CD4-positive, alpha-beta T cell treated with Interleukin-6 for 4 hours (primary cell): ENCODE data around the gene SYNJ2.

Experiments
- DNase-seq: peaks from one replicate; pipeline ENCODE4 v3.0.0-alpha.2; 2020; ENCODE audit warnings: mixed read lengths

The SYNJ2 gene

DNA sequence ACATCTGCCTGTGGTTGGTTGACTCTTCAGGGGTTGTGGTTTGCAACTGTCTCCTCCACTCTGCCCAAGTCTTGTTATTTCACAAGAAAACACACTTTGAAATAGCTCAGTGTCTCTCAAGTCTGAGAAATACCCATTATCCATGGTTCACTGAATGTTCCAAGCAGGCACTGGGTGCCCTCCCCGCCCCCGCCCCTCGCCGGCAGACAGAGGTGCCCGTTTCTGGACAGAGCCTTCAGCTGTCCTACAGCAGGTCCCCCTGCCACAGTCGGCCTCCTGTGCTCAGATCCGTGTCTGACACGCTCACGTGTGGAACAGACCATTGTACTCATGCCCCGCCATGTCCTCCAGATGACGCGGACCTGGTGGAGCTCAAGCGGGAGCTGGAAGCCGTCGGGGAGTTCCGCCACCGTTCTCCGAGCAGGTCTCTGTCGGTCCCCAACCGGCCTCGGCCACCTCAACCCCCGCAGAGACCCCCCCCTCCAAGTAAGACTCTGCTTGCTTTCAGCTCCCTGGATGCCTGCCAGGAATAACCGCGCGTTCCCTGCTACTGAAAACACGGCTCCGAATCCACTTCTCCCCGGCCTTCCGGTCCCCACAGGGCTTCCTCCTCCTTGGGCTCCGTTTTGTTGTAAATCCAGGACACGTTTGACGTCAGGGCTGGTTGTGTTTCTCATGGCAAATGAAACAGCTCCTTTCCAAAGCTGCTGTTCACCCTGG is 105.0 kb downstream of the SYNJ2 start:
- DNase-seq: no peak

DNA sequence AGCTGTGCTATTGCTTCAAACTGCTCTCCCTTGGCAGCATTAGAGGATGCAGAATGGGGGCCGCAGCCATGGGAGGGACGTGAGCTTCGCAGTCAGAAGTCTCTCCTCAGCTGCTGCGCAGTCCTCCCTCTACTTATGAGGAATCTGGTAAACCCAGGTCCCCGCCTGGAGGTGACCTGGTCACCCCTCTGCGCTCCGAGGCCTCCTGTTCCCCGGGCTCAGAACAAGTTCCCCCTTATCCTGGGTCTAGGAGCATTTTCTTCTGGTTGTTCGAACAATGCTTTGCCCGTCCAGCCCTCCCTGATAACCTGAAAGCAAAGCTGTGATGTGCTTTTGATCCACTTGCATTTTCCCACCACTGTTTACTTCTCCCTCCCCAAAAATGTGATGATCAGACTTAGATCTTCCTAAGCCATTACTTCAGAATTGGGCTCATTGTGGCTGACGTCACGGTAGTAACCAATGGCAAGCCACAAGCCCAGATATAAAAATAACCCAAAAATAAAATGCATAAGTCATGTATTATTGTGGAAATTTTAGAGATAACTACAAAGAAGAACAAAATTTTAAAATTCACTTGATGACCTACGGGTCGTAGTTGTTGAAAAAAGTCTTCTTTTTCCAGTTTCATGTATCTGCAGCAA is 105.7 kb downstream of the SYNJ2 start:
- DNase-seq: no peak

DNA sequence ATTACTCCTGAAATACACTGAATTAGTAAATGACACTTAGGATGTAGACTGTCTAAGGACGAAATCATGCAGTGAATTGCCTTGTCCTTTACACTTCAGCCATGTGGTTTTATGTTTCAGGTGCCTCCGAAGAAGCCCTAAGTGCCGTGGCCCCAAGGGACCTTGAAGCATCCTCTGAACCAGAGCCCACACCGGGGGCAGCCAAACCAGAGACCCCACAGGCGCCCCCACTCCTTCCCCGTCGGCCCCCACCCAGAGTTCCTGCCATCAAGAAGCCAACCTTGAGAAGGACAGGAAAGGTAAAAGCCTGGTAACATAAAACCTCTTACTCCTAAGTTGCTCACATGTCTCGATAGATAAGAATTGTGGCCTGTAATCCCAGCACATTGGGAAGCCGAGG is 111.1 kb downstream of the SYNJ2 start:
- DNase-seq: no peak

DNA sequence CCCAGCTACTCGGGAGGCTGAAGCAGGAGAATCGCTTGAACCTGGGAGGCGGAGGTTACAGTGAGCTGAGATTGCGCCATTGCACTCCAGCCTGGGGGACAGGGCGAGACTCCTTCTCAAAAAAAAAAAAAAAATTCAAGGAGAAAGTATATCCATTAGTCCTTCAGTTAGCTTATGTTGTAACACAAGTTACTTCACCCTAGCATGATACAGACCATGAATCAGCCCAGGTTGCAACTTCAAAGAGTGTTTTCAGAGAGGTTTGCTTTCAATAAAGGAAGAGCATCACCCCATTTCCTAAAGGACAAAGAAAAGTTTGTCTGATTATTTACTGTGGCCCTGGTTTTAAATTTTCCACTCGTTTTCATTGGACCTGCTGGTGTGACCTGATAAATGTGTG is 113.4 kb downstream of the SYNJ2 start:
- no peak for DNase-seq

DNA sequence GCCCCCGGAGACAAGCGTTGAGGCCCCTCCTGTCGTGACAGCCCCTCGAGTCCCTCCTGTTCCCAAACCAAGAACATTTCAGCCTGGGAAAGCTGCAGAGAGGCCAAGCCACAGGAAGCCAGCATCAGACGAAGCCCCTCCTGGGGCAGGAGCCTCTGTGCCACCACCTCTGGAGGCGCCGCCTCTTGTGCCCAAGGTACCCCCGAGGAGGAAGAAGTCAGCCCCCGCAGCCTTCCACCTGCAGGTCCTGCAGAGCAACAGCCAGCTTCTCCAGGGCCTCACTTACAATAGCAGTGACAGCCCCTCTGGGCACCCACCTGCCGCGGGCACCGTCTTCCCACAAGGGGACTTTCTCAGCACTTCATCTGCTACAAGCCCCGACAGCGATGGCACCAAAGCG is 114.0 kb downstream of the SYNJ2 start:
- no peak for DNase-seq

DNA sequence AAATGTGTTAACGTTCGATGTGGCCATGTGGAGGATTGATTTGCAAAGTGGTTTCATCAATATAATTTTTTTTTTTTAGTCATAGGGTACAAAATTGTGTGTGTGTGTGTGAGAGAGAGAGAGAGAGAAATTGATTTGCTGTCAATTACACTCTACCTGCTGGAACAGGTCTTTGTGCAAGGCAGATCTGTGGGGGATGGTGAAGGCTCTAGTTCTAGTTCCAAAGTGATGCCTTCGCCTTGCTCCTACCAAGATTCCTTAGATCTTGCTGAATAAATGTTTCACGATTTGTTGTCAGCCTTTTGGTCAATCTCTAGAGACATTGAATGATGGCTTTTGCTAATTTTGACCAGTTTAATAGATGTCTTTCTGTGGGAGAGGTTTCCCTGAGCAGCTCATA is 121.6 kb downstream of the SYNJ2 start:
- DNase-seq: no peak

DNA sequence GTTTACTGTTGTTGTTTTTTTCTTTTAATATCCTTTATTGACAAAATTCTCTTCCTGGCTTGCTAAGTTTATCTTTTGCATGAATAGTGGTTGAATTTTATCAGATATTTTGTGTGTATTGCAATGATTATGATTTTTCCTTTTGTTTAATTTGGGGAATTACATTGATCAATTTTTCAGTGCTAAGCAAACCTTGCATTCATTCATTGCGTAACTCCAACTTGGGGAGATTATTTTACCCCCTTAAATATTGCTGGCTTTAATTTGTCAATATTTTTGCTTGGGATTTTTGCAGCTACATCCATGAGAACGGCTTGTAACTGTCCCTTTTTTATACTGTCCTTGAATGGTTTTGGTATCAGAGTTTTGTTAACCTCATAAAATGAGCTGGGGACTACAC is 123.0 kb downstream of the SYNJ2 start:
- DNase-seq: no peak

DNA sequence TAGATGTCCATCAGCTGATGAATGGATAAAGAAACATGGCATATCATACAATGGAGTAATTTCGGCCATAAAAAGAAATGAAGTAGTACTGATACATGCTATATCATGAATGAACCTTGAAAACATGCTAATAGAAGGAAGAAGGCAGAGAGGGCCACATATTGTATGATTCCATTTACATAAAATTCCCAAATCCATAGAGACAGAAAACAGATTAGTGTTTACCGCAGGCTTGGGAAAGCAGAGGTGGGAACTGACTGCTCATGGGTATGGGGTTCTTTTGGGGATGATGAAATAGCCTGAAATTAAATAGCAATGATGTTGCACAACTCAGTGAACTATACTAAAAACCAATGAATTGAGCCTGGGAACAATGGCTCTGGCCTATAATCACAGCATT is 128.1 kb downstream of the SYNJ2 start:
- DNase-seq: no peak

DNA sequence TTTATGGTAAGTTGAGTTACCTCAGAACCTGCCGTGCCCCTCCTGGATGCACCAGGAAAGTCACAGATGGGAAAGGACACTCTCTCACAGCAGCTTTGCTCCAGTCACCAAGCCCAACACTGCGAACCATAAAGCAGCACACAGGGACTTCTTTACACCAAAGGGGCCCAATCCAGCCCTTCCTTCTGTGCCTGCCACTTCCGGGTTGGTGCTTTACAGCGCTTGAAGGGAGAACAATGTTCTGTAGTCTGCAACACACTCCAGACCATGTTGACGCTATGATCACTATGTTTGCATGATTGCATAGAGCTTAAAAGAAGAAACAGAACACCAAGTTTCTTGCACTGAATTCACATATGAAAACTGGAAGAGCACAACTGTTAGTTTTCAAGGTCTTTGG is 129.3 kb downstream of the SYNJ2 start:
- DNase-seq: no peak

DNA sequence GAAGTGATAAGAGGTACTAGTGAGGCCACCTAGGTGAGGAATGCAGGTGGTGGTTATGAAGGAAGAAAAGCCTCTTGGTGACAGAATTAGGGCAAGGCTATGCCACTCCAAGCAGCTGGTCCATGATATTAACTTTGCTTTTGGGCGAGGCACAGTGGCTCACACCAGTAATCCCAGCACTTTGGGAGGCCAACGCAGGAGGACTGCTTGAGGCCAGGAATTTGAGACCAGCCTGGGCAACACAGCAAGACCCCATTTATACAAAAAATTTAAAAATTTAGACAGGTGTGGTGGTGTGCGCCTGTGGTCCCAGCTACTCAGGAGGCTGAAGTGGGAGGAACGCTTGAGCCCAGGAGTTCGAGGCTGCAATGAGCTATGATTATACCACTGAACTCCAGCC is 130.3 kb downstream of the SYNJ2 start:
- no peak for DNase-seq

DNA sequence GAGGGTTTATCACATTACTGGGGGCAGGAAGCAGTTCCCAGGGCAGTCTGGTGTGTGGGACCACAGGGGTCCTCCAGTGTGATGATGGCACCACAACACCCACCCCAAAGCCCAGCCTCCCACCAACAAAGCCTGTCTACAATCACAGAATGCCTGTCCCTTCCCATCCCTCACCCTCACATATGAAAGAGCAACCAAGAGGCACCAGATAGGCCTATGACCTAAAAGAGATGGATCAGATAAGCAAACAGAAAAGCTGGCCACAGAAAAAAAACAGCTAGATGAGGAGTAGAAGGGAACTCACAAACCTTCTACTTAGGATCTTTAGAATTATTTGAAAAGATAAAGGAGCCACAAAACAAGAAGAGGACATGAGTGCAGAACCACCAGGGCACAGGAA is 132.1 kb downstream of the SYNJ2 start:
- DNase-seq: no peak

DNA sequence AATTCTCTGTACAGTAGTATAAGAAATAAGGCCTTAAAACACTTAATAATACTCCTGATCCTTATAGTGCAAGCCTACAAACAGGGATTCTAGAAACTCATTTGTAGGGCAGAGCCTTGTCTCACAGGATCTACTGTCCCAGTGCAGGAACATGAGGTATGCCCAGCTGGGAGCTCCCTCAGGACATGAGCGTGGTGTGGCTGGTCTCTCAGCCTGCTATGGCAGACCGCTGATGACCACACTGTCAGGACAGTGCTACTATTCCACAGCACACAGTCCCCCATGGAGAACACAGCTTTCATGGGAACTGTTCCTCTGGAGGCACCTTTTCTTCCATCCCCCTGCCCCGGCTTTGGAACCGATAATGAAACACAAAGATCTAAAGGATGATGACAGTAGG is 133.4 kb downstream of the SYNJ2 start:
- DNase-seq: no peak

DNA sequence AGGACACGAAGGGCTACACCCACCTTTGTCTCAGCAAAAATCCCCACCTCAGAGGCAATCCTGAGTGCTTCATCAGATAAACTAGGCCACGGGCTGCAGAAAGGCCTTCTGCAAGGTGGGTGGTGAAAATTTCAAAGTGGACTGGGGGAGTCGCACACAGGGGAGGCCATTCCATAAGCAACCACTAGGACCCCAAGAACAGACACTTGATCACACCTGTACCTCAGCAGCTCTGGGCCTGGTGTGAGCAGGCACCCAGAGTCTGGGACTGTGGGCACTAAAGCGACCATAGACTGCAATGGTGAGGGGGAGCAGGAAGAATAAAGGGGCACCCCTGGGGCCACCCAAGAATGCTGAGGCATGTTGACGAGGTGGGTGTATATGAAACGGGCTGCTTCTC is 133.8 kb downstream of the SYNJ2 start:
- no peak for DNase-seq

DNA sequence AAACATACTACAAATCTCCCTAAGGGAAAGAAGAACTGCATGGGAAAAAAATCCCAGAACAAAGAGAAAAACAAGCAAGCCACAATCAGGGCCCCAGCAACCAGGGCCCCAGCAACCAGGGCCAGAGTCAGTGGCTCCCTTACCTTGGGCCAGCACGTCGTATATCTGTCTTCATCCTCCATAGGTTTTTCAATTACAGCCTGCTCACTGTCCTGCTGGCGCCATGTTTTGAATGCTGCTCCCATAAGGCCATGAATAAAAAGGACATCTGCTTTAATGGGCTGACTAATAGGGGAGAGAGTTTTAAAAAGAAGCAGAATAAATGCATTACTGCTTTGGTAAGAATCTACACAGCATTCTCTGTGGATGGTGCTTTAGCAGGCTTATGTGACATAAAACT is 137.2 kb downstream of the SYNJ2 start:
- no peak for DNase-seq

DNA sequence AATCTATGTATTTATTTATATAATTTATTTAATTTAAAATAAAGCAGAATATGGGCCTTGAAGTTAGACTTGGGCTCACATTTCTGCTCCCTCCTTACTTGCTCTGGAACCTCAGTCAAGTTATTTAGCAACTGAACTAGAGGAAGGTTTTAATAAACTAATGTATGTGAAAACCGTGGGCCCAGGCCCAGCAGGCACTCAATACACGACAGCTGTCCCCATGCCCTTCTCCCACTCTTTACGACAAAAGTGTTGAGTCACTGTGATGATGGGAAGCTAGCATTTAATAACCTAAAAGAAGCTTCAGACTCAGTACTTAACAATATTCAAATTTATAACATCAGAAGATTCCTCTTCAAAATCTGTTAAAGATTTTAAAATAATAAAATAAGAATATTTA is 139.7 kb downstream of the SYNJ2 start:
- no peak for DNase-seq

DNA sequence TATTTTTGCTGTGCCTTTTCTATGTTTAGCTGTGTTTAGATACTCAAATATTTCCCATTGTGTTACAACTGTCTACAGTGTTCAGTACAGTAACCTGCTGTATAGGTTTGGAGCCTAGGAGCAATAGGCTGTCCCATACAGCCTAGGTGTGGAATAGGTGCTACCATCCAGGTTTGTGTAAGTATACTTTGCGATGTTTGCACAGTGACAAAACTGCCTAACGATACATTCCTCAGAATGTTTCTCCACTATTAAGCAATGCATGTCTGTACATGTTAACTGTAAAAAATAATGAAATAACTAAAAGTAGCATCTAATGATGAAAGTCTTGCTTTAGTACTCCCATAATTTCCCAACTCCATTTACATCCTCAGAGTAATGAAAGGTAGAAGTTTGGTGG is 140.4 kb downstream of the SYNJ2 start:
- DNase-seq: no peak

DNA sequence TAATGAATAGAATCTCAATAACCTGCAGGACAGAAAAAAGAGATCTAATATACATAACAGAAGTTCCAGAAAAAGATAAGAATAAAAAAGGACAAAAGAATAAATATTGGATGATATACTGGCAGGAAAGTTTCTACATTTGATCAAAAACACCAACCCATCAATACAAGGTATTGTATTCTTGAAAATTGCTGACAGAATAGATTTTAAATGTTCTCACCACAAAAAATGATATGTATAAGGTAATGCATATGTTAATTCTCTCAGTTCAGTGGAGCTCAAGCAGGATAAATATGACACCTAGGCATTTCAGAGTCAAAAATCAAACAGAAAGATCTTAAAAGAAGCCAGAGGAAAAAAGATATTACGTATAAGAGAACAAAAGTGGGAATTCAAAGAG is 142.6 kb downstream of the SYNJ2 start:
- no peak for DNase-seq

DNA sequence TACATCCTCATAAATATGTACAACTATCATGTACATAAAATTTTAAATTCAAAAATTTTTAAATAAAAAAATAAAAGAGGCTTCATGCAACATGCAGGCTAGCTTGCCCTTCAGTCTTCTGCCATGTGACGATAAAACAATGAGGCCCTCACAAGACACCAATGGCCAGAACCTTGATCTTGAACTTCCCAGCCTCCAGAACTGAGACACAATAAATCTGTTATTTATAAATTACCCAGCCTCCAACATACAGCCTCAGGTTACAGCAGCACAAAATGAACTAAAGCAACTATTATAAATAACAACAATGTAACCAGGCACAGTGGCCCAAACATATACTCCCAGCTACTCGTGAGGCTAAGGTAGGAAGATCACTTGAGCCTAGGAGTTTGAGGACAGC is 143.6 kb downstream of the SYNJ2 start:
- DNase-seq: no peak

DNA sequence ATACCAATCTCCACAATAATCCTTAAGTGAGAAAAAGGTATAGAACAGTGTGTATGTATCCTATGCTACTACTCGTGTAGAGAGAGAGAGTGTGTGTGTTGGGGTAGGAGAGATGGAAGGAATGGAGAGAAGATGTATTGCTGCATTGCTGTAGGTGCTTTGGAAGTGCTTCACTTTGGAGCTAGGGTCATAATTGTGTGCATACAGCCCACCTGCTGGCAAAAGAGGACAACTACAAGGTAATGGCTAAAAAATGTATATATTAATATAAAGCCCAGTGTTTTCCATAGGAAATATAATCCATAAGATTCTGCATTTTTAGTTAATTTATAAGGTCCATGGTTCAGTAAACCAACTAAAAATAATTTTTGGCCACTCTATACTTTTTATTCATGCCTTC is 150.3 kb downstream of the SYNJ2 start:
- no peak for DNase-seq

DNA sequence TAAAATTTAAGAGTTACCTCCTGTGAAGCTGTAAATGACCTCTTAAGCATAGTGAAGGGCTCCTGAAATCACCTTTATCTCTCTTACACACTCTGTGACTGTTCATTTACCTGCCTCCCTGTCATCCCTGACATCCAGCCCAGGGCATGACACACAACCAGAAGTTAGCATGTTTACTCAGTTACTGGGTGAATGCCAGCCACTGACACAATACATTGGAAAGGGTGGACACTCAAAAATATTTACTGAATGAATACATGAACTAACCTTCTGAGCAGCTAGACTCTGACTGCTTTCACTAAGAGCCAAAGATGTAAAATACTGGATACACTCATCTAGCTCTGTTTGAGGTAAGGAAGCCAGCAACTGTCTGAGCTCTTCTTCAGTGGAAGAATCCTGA is 161.1 kb downstream of the SYNJ2 start:
- DNase-seq: no peak

DNA sequence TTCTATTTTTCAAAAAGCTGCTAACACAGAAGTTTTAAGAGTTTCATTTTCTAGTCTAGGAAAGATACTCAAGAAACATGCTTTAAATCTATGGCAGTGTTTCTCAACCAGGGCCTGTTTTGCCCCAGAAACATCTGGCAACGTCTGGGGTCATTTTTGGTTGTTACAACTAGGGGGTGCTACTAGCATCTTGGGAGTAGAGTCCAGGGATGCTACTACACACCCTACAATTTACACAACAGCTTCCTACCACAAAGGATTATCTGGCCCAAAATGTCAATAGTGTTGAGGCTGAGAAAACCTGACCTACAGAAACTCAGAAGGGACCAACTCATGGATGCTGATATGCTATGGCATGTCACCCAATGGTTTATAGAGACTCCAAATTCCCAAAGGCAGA is 162.0 kb downstream of the SYNJ2 start:
- DNase-seq: no peak
